Measurements from ENCODE around the gene CHADL.

GRCh38 chr22:41203118-41203517 is 37.6 kb downstream of the CHADL start:
- TF ChIP-seq EZH2 (IDR thresholded peaks at IDR 0.05; ENCODE audit: low read depth, low read length, severe bottlenecking) (no peak), RAD21 (IDR thresholded peaks at IDR 0.05 in 1 of 2, conservative IDR thresholded peaks at IDR 0.05 in 1 of 2; ENCODE audit: low read depth in 2 of 2, low read length in 2 of 2) (no peak), CTCF (IDR thresholded peaks at IDR 0.05; ENCODE audit: control extremely low read depth in 1 of 3, insufficient read depth in 1 of 3, low read depth in 1 of 3, low read length in 3 of 3) (no peak), SAP30 (IDR thresholded peaks at IDR 0.05; ENCODE audit: insufficient read depth, insufficient replicate concordance, low read length) (no peak), GTF2F1 (IDR thresholded peaks at IDR 0.05; ENCODE audit: borderline replicate concordance, low read depth, low read length) (no peak), EGR1 (IDR thresholded peaks at IDR 0.05; ENCODE audit: borderline replicate concordance, low read depth, low read length) (no peak), MAFK (IDR thresholded peaks at IDR 0.05; ENCODE audit: low read depth, low read length) (no peak), TAF1 (IDR thresholded peaks at IDR 0.05; ENCODE audit: low read depth, low read length) (no peak), SIX5 (IDR thresholded peaks at IDR 0.05; ENCODE audit: low read depth, low read length) (no peak), KDM1A (IDR thresholded peaks at IDR 0.05; ENCODE audit: borderline replicate concordance, low read length) (no peak), HDAC2 (IDR thresholded peaks at IDR 0.05; ENCODE audit: borderline replicate concordance in 1 of 2, low read depth in 2 of 2, low read length in 2 of 2) (no peak), CEBPB (IDR thresholded peaks at IDR 0.05; ENCODE audit: low read depth, low read length) (no peak), GABPA (IDR thresholded peaks at IDR 0.05; ENCODE audit: borderline replicate concordance, insufficient read depth, low read length) (no peak)
